ENCODE data around the gene ZNF217. TPM values are rescaled to one million over a fixed set of nuclear protein-coding genes. Genes with fewer than 3 reads are reported as not detected.
A peak's percentile ranks its signal among the peaks of the same experiment; 100 is the strongest.
"Not testable (repeated sequence)": the region's sequence is repeated elsewhere in the genome, so short reads cannot be mapped to it uniquely, and the experiment has no call there.

The ZNF217 gene
- total RNA-seq, 2 experiments from 2014 or later, result 39.7 to 68.4 TPM

DNA sequence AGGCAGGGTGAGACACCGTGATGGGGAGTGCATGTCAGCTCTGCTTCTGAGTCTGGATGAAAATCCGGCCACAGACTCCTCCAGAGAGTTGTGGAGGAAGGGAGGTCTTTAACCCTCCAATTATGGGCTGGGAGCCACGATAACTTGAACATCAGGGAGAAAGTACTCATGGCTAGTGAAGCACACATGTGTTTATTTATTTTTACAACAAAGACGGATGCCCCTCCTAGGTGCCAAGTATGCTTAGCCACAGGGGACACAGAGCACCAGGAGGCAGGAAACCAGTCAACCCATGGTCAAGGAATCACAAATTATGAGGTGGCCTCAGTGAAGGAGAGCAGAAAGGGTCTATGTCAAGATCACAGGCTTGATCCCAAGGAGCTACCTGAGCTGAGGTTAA lies 54.1 kb downstream of the ZNF217 start:
- Histone ChIP-seq H3K4me3 (ENCODE audit: low read depth, low read length, poor library complexity, severe bottlenecking) (no peak overlapping the region), H3K36me3 (ENCODE audit: insufficient read depth, low read length) (no peaks in the 10 kb centered on the region), H3K4me1 (ENCODE audit: insufficient read depth, low read length, poor library complexity, severe bottlenecking) (no peaks in the 10 kb centered on the region), H3K9me3 (ENCODE audit: low read length) (no peaks in the 10 kb centered on the region), H4K20me1 (ENCODE audit: insufficient read depth, low read length) (no peaks in the 10 kb centered on the region), H3K79me2 (ENCODE audit: insufficient read depth, low read depth, low read length) (no peaks in the 10 kb centered on the region), H2AFZ (ENCODE audit: low read length) (no peak overlapping the region), H3K4me2 (ENCODE audit: low read length) (no peak overlapping the region), H3K27ac (ENCODE audit: low read depth, low read length, poor library complexity, severe bottlenecking) (no peak overlapping the region), H3K9me2 (ENCODE audit: insufficient read depth, low read length) (no peaks in the 10 kb centered on the region)
- POLR2A ChIA-PET, result interaction anchor here (0.8 kb wide), 1 partner anchor 411 kb away, joined by 3 read pairs; no protein-coding TSS in a partner anchor
- no TSS peak for BruUV-seq (replicated peaks)
- DNase-seq (ENCODE audit: low spot score), result no peak
- intact Hi-C loops (cut with micrococcal nuclease; ENCODE audit: unreplicated experiment), result no loop called here
- CTCF ChIA-PET (ENCODE audit: unreplicated experiment), result no interaction called here
- no peak for TF ChIP-seq EZH2phosphoT487 (IDR thresholded peaks at IDR 0.05; ENCODE audit: borderline replicate concordance, low read depth, low read length)
- TF ChIP-seq, protein P1, sequence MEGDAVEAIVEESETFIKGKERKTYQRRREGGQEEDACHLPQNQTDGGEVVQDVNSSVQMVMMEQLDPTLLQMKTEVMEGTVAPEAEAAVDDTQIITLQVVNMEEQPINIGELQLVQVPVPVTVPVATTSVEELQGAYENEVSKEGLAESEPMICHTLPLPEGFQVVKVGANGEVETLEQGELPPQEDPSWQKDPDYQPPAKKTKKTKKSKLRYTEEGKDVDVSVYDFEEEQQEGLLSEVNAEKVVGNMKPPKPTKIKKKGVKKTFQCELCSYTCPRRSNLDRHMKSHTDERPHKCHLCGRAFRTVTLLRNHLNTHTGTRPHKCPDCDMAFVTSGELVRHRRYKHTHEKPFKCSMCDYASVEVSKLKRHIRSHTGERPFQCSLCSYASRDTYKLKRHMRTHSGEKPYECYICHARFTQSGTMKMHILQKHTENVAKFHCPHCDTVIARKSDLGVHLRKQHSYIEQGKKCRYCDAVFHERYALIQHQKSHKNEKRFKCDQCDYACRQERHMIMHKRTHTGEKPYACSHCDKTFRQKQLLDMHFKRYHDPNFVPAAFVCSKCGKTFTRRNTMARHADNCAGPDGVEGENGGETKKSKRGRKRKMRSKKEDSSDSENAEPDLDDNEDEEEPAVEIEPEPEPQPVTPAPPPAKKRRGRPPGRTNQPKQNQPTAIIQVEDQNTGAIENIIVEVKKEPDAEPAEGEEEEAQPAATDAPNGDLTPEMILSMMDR (conservative IDR thresholded peaks at IDR 0.05; ENCODE audit: low read length), result no peak

DNA sequence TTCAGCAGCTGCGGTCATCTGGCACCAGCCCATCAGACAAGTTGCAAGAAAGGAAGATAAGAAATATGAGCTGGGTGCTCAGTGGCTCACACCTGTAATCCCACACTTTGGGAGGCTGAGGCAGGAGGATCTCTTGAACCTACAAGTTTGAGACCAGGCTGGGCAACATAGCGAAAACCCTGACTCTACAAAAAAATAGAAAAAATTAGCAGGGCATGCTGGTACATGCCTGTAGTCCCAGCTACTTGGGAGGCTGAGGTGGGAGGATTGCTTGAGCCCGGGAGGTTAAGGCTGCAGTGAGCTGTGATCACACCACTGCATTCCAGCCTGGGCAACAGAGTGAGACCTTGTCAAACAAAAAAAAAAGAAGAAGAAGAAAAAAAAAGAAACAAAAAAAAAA lies 57.3 kb downstream of the ZNF217 start:
- H3K4me1 ChIP-seq (ENCODE audit: insufficient read depth, low read length, poor library complexity, severe bottlenecking), result peaks cover 14% of the 10 kb centered on the region
- BruUV-seq (replicated peaks); DNase-seq (ENCODE audit: low spot score); H3K4me3 ChIP-seq (ENCODE audit: low read depth, low read length, poor library complexity, severe bottlenecking); H3K4me2 ChIP-seq (ENCODE audit: low read length); intact Hi-C loops (cut with micrococcal nuclease; ENCODE audit: unreplicated experiment); H3K9me3 ChIP-seq (ENCODE audit: low read length); H3K9me2 ChIP-seq (ENCODE audit: insufficient read depth, low read length); CTCF ChIA-PET (ENCODE audit: unreplicated experiment); H3K79me2 ChIP-seq (ENCODE audit: insufficient read depth, low read depth, low read length); H3K36me3 ChIP-seq (ENCODE audit: insufficient read depth, low read length); H3K27ac ChIP-seq (ENCODE audit: low read depth, low read length, poor library complexity, severe bottlenecking); H4K20me1 ChIP-seq (ENCODE audit: insufficient read depth, low read length): not testable (repeated sequence)
- POLR2A ChIA-PET, result interaction anchor here (0.6 to 0.7 kb wide), 2 partner anchors 9 to 10 kb away, joined by 3 to 4 read pairs; no protein-coding TSS in a partner anchor
- 0 out of 2 replicates have a peak overlapping the region, but pooled peaks have one; percentile 39 for H2AFZ ChIP-seq (ENCODE audit: low read length)

DNA sequence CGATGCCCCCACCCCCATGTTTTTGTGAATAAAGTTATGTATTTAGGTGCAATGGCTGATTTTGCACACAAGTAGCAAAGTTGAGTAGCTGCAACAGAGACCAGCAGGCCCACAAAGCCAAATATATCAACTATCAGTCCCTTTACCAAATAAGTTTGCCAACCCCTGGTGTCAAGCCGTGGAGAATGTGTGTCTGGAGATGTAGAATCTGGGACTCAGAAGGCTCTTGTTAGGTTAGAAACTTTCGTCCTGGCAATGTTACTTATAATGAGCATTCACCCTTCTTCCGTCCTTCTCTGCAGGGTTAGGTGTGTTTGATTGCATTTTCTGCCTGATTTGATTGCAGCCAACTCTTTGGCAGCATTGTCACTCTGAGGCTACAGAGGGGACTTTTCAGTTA lies 57.8 kb downstream of the ZNF217 start:
- no peak overlapping the region for H3K4me2 ChIP-seq (ENCODE audit: low read length)
- H3K27ac ChIP-seq (ENCODE audit: low read depth, low read length, poor library complexity, severe bottlenecking), result no peak overlapping the region
- TF ChIP-seq EZH2phosphoT487 (IDR thresholded peaks at IDR 0.05; ENCODE audit: borderline replicate concordance, low read depth, low read length), result no peak
- TF ChIP-seq, protein P1 (conservative IDR thresholded peaks at IDR 0.05; ENCODE audit: low read length), result no peak
- H3K9me3 ChIP-seq (ENCODE audit: low read length), result no peaks in the 10 kb centered on the region
- no peak for DNase-seq (ENCODE audit: low spot score)
- H3K4me3 ChIP-seq (ENCODE audit: low read depth, low read length, poor library complexity, severe bottlenecking), result no peak overlapping the region
- no peaks in the 10 kb centered on the region for H3K36me3 ChIP-seq (ENCODE audit: insufficient read depth, low read length)
- no peaks in the 10 kb centered on the region for H3K79me2 ChIP-seq (ENCODE audit: insufficient read depth, low read depth, low read length)
- CTCF ChIA-PET (ENCODE audit: unreplicated experiment), result no interaction called here
- peak overlapping the region; percentile 39; the same call in 1 of the 2 replicates for H2AFZ ChIP-seq (ENCODE audit: low read length)
- intact Hi-C loops (cut with micrococcal nuclease; ENCODE audit: unreplicated experiment), result no loop called here
- peaks cover 14% of the 10 kb centered on the region for H3K4me1 ChIP-seq (ENCODE audit: insufficient read depth, low read length, poor library complexity, severe bottlenecking)
- POLR2A ChIA-PET, result interaction anchor here (0.6 kb wide), 1 partner anchor 11 kb away, joined by 4 read pairs; no protein-coding TSS in a partner anchor
- BruUV-seq (replicated peaks), result no TSS peak
- no peaks in the 10 kb centered on the region for H3K9me2 ChIP-seq (ENCODE audit: insufficient read depth, low read length)
- H4K20me1 ChIP-seq (ENCODE audit: insufficient read depth, low read length), result no peaks in the 10 kb centered on the region

All from OCI-LY7 (cell line).